GM23338 (cell line): ENCODE measurements around the gene BICRA.

ENCODE experiments used
- CTCF ChIP-seq, 2 experiments: fragments of 200-600 bp in 1 of 2; sonication (generic) in 1 of 2; conservative IDR thresholded peaks; 2 replicates each; pipeline versions ENCODE4 v1.5.1 to v1.6.1; 2016 to 2017; ENCODE audit warnings: antibody characterized with exemption in 2 of 2, low read depth in 2 of 2, mild to moderate bottlenecking in 2 of 2, moderate library complexity in 1 of 2
- ETS1 ChIP-seq: IDR thresholded peaks from 2 replicates; pipeline ENCODE4 v1.6.1; 2016; ENCODE audit warnings: antibody characterized with exemption
- EZH2 ChIP-seq: fragments of 200-600 bp; sonication (generic); IDR thresholded peaks from one replicate; pipeline ENCODE4 v1.8.0; 2017; ENCODE audit warnings: antibody characterized with exemption, mild to moderate bottlenecking, low read depth; ENCODE audit not compliant: unreplicated experiment
- EZH2phosphoT487 ChIP-seq: fragments of 200-600 bp; sonication (generic); IDR thresholded peaks from one replicate; pipeline ENCODE4 v1.8.1; 2018; ENCODE audit warnings: antibody characterized with exemption; ENCODE audit not compliant: unreplicated experiment
- JUNB ChIP-seq: IDR thresholded peaks from one replicate; pipeline ENCODE4 v1.6.1; 2016; ENCODE audit warnings: antibody characterized with exemption; ENCODE audit not compliant: unreplicated experiment
- POLR2AphosphoS5 ChIP-seq: IDR thresholded peaks from 2 replicates; pipeline ENCODE4 v1.6.1; 2016; ENCODE audit warnings: antibody characterized with exemption, low read depth
- REST ChIP-seq: IDR thresholded peaks from one replicate; pipeline ENCODE4 v1.6.1; 2018; ENCODE audit warnings: antibody characterized with exemption; ENCODE audit not compliant: unreplicated experiment
- STAT1 ChIP-seq: IDR thresholded peaks from one replicate; pipeline ENCODE4 v1.6.1; 2016; ENCODE audit warnings: antibody characterized with exemption; ENCODE audit not compliant: unreplicated experiment
- ZNF331 ChIP-seq: fragments of 250-450 bp; sonication (Bioruptor Pico); IDR thresholded peaks from 2 replicates; pipeline ENCODE4 v1.5.0; 2020; ENCODE audit warnings: low read depth, mild to moderate bottlenecking, moderate library complexity
- ZNF462 ChIP-seq: fragments of 250-450 bp; sonication (Bioruptor Pico); IDR thresholded peaks from 2 replicates; pipeline ENCODE4 v1.5.0; 2020; ENCODE audit warnings: mild to moderate bottlenecking, moderate library complexity

- TF ChIP-seq STAT1 (no peak), CTCF (conservative IDR thresholded peaks at IDR 0.05; ENCODE audit: low read depth in 2 of 2) (no peak), POLR2AphosphoS5 (no peak), EZH2 (no peak), EZH2phosphoT487 (no peak), REST (no peak), ZNF462 (CRISPR knock-in tag) (no peak), ETS1 (no peak), JUNB (no peak), ZNF331 (CRISPR knock-in tag) (no peak)
These were observed 72.0 kb downstream of the BICRA start for GRCh38 chr19:47680858-47681332.
